Measurements from ENCODE around the gene CLINT1.

The CLINT1 gene

DNA sequence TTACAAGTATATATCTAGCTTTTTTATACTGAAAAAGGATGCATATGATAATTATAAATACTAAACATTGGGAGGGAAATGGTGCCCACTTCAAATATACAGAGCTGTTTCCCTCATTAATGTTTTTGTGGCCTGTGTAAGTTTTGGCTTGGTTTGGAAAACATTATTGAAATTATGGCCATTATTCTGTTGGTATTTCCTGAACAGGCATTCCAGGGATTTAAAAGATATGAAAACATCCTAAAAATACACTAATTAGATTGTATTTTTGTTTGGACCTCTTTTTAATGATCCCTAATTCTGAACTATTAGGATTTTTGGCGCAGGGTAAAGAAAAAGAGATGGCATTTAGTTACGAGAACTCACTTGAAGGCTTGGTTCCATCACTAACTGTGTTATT is 50.9 kb downstream of the CLINT1 start:
- no peaks in the 10 kb centered on the region for H3K27me3 ChIP-seq (ENCODE audit: control insufficient read depth in 5 of 5, insufficient read depth in 4 of 5, low read length in 5 of 5)
- H3K27ac ChIP-seq (ENCODE audit: low read depth, low read length): no peak overlapping the region
- H3K9me3 ChIP-seq (ENCODE audit: control insufficient read depth in 5 of 5, low read length in 5 of 5): no peaks in the 10 kb centered on the region
- peaks cover 0 to 15% (median 0%) of the 10 kb centered on the region in 5 donors for H3K4me1 ChIP-seq (ENCODE audit: control insufficient read depth in 5 of 5, insufficient read depth in 5 of 5, low read length in 5 of 5)
- no peak overlapping the region for H3K4me3 ChIP-seq (ENCODE audit: low read depth in 1 of 5, low read length in 5 of 5)
- H3K36me3 ChIP-seq (ENCODE audit: control insufficient read depth in 5 of 5, insufficient read depth in 5 of 5, low read length in 5 of 5): peaks cover 24 to 69% (median 48%) of the 10 kb centered on the region in 5 donors
- H3K9ac ChIP-seq (ENCODE audit: low read length in 5 of 5): no peak overlapping the region

DNA sequence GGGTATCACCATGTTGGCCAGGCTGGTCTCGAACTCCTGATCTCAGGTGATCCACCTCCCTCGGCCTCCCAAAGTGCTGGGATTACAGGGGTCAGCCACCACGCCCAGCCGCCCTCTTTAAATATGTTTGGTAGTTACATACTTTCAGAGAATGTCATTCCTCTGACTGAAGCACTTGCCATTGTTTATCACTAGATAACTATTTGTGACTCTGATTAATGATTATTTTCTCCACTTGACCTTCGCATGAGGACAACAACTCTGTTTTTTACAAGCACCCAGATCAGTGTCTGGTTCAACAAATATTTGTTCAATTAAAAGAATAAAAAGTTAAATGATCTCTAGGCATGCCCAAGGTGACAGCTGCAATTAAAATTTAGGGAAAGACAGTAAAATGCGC is 56.2 kb downstream of the CLINT1 start:
- Histone ChIP-seq H3K4me3 (ENCODE audit: low read depth in 1 of 5, low read length in 5 of 5) (no peak overlapping the region), H3K36me3 (ENCODE audit: control insufficient read depth in 5 of 5, insufficient read depth in 5 of 5, low read length in 5 of 5) (peaks cover 15 to 37% (median 30%) of the 10 kb centered on the region in 5 donors), H3K27ac (ENCODE audit: low read depth, low read length) (no peak overlapping the region), H3K4me1 (ENCODE audit: control insufficient read depth in 5 of 5, insufficient read depth in 5 of 5, low read length in 5 of 5) (peaks cover 0 to 6% (median 0%) of the 10 kb centered on the region in 5 donors), H3K9me3 (ENCODE audit: control insufficient read depth in 5 of 5, low read length in 5 of 5) (no peaks in the 10 kb centered on the region), H3K9ac (ENCODE audit: low read length in 5 of 5) (no peak overlapping the region), H3K27me3 (ENCODE audit: control insufficient read depth in 5 of 5, insufficient read depth in 4 of 5, low read length in 5 of 5) (no peaks in the 10 kb centered on the region)

DNA sequence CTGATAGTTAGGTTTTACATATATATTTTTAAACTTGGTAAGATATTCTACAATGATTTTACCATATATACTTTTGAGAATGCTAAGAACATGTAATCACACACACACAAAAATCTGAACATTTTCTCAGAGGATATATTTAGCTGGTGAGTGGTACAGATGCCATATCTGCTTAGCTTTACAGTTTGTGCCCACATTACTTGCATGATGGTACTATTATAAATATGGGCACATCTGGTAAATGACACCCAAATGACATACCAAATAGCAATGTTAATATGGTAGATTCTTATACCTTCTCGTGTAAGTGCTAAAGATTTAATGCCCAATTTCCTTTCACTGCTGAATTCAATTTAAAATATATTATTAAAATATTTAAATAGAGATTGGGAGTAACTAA is 58.8 kb downstream of the CLINT1 start:
- Histone ChIP-seq H3K27me3 (ENCODE audit: control insufficient read depth in 5 of 5, insufficient read depth in 4 of 5, low read length in 5 of 5) (no peaks in the 10 kb centered on the region), H3K9me3 (ENCODE audit: control insufficient read depth in 5 of 5, low read length in 5 of 5) (no peaks in the 10 kb centered on the region), H3K36me3 (ENCODE audit: control insufficient read depth in 5 of 5, insufficient read depth in 5 of 5, low read length in 5 of 5) (peaks cover 10 to 31% (median 19%) of the 10 kb centered on the region in 5 donors), H3K4me1 (ENCODE audit: control insufficient read depth in 5 of 5, insufficient read depth in 5 of 5, low read length in 5 of 5) (peaks cover 0 to 6% (median 0%) of the 10 kb centered on the region in 5 donors), H3K4me3 (ENCODE audit: low read depth in 1 of 5, low read length in 5 of 5) (no peak overlapping the region), H3K9ac (ENCODE audit: low read length in 5 of 5) (no peak overlapping the region), H3K27ac (ENCODE audit: low read depth, low read length) (no peak overlapping the region)

DNA sequence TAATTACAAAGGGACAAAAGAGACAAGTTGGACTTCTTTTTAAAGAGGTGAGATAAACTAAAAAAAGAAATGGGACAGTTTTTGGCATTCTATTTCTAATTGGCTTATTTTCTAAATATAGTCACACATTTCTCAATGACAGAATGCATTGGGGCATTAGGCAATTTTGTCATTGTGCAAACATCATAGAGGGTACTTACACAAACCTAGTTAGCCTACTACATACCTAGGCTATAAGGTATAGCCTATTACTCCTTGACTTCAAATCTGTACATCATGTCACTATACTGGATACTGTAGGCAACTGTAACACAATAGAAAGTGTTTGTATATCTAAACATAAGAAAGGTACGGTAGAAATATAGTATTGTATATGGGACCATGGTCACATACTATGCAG is 59.4 kb downstream of the CLINT1 start:
- no peak overlapping the region for H3K27ac ChIP-seq (ENCODE audit: low read depth, low read length)
- H3K36me3 ChIP-seq (ENCODE audit: control insufficient read depth in 5 of 5, insufficient read depth in 5 of 5, low read length in 5 of 5): peaks cover 6 to 29% (median 15%) of the 10 kb centered on the region in 5 donors
- H3K4me3 ChIP-seq (ENCODE audit: low read depth in 1 of 5, low read length in 5 of 5): no peak overlapping the region
- H3K27me3 ChIP-seq (ENCODE audit: control insufficient read depth in 5 of 5, insufficient read depth in 4 of 5, low read length in 5 of 5): no peaks in the 10 kb centered on the region
- peaks cover 0 to 6% (median 0%) of the 10 kb centered on the region in 5 donors for H3K4me1 ChIP-seq (ENCODE audit: control insufficient read depth in 5 of 5, insufficient read depth in 5 of 5, low read length in 5 of 5)
- H3K9ac ChIP-seq (ENCODE audit: low read length in 5 of 5): no peak overlapping the region
- H3K9me3 ChIP-seq (ENCODE audit: control insufficient read depth in 5 of 5, low read length in 5 of 5): no peaks in the 10 kb centered on the region

DNA sequence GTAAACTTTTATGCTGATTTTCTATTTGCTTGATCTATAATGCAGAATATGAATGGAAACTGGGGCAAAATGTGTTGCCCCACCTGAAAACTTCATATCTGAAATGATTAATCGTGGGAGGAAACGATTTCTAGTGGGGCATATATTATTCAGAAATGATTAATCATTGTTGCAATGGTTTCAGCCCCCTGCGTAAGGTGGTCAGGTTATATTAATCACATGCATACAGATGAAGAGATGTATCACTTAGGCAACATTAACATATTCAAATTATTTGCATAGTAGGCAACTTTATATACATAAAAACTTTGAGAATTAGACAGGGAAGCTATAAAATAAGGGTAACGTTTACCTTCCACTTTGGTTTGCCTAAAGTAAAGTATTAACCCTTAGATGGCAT is 65.6 kb downstream of the CLINT1 start:
- no peaks in the 10 kb centered on the region for H3K4me1 ChIP-seq (ENCODE audit: control insufficient read depth in 5 of 5, insufficient read depth in 5 of 5, low read length in 5 of 5)
- H3K27ac ChIP-seq (ENCODE audit: low read depth, low read length): no peak overlapping the region
- H3K9ac ChIP-seq (ENCODE audit: low read length in 5 of 5): no peak overlapping the region
- peaks cover 13 to 43% (median 24%) of the 10 kb centered on the region in 5 donors for H3K36me3 ChIP-seq (ENCODE audit: control insufficient read depth in 5 of 5, insufficient read depth in 5 of 5, low read length in 5 of 5)
- no peaks in the 10 kb centered on the region for H3K27me3 ChIP-seq (ENCODE audit: control insufficient read depth in 5 of 5, insufficient read depth in 4 of 5, low read length in 5 of 5)
- no peaks in the 10 kb centered on the region for H3K9me3 ChIP-seq (ENCODE audit: control insufficient read depth in 5 of 5, low read length in 5 of 5)
- H3K4me3 ChIP-seq (ENCODE audit: low read depth in 1 of 5, low read length in 5 of 5): no peak overlapping the region

DNA sequence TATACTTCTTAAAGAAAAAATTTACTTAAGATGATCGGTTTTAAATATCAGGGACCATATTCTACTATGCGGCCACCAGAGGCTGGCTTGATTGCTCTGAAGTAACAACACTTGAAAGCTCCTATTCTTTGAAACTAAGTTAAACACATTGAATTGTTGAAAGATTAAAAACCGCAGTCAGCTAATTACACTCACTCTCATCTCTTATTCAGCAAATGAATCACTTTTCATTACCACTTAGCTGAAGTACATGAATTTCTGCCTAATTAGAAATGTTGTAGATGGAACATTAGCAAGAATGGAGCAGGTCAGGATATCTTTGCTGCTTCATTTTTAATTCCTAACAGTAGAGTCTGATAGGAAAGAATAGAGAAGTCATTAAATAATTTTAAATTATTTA is 73.1 kb downstream of the CLINT1 start:
- H3K9me3 ChIP-seq (ENCODE audit: control insufficient read depth in 5 of 5, low read length in 5 of 5): no peaks in the 10 kb centered on the region
- H3K36me3 ChIP-seq (ENCODE audit: control insufficient read depth in 5 of 5, insufficient read depth in 5 of 5, low read length in 5 of 5): peaks cover 18 to 42% (median 28%) of the 10 kb centered on the region in 5 donors
- H3K4me1 ChIP-seq (ENCODE audit: control insufficient read depth in 5 of 5, insufficient read depth in 5 of 5, low read length in 5 of 5): no peaks in the 10 kb centered on the region
- no peak overlapping the region for H3K9ac ChIP-seq (ENCODE audit: low read length in 5 of 5)
- H3K27me3 ChIP-seq (ENCODE audit: control insufficient read depth in 5 of 5, insufficient read depth in 4 of 5, low read length in 5 of 5): no peaks in the 10 kb centered on the region
- H3K4me3 ChIP-seq (ENCODE audit: low read depth in 1 of 5, low read length in 5 of 5): no peak overlapping the region
- H3K27ac ChIP-seq (ENCODE audit: low read depth, low read length): no peak overlapping the region

DNA sequence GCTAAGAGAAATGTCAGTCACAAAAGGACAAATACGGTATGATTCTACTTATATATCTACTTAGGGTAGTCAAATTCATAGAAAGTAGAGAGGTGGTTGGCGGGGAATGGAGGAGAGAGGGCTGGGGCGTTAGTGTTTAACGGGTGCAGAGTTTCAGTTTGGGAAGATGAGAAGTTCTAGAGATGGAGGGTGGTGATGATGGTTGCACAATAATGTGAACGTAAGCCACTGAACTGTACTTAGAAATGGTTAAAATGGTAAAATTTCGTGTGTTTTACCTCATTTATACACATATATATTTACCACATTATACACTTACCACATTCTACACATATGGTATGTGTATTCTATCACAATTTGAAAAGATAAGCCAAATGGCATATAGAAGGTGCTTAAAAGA is 79.7 kb downstream of the CLINT1 start:
- H3K27me3 ChIP-seq (ENCODE audit: control insufficient read depth in 5 of 5, insufficient read depth in 4 of 5, low read length in 5 of 5): no peaks in the 10 kb centered on the region
- H3K27ac ChIP-seq (ENCODE audit: low read depth, low read length): no peak overlapping the region
- H3K9me3 ChIP-seq (ENCODE audit: control insufficient read depth in 5 of 5, low read length in 5 of 5): no peaks in the 10 kb centered on the region
- H3K36me3 ChIP-seq (ENCODE audit: control insufficient read depth in 5 of 5, insufficient read depth in 5 of 5, low read length in 5 of 5): peaks cover 0 to 5% (median 1%) of the 10 kb centered on the region in 5 donors
- H3K9ac ChIP-seq (ENCODE audit: low read length in 5 of 5): no peak overlapping the region
- H3K4me3 ChIP-seq (ENCODE audit: low read depth in 1 of 5, low read length in 5 of 5): no peak overlapping the region
- no peaks in the 10 kb centered on the region for H3K4me1 ChIP-seq (ENCODE audit: control insufficient read depth in 5 of 5, insufficient read depth in 5 of 5, low read length in 5 of 5)

DNA sequence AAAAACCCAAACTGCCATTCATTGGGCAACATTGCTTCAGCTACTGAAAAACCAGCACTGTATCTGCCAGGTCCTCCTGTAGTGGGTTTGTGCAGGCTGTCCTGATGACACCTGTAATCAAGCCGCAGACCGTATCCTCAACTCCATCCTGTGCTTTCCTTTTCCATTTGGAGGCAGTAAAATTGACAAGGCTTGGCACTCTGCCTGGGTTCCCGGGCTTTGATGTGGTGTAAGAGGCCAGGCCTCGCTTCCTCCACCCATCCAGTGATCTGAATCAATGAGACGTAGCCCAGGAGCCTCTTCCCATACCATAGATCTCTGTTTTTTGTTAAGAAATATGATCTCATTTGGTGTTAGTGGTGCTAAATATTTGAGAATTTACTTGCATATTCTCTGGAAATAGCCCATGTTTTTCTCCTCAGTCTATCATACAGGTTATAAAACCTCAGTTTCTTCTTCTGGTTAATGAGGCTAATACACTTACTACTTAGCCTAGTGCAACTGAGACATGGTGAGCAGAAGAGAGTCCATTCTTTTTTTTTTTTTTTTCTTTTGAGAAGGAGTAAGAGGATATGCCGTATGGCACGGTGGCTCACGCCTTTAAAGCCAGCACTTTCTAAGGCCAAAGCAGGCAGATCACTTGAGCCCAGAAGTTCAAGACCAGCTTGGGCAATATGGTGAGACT is 80.7 kb downstream of the CLINT1 start:
- no peak overlapping the region for H3K27ac ChIP-seq (ENCODE audit: low read depth, low read length)
- peaks cover 0 to 4% (median 0%) of the 10 kb centered on the region in 5 donors for H3K36me3 ChIP-seq (ENCODE audit: control insufficient read depth in 5 of 5, insufficient read depth in 5 of 5, low read length in 5 of 5)
- H3K27me3 ChIP-seq (ENCODE audit: control insufficient read depth in 5 of 5, insufficient read depth in 4 of 5, low read length in 5 of 5): no peaks in the 10 kb centered on the region
- no peaks in the 10 kb centered on the region for H3K9me3 ChIP-seq (ENCODE audit: control insufficient read depth in 5 of 5, low read length in 5 of 5)
- no peaks in the 10 kb centered on the region for H3K4me1 ChIP-seq (ENCODE audit: control insufficient read depth in 5 of 5, insufficient read depth in 5 of 5, low read length in 5 of 5)
- H3K9ac ChIP-seq (ENCODE audit: low read length in 5 of 5): no peak overlapping the region
- no peak overlapping the region for H3K4me3 ChIP-seq (ENCODE audit: low read depth in 1 of 5, low read length in 5 of 5)

DNA sequence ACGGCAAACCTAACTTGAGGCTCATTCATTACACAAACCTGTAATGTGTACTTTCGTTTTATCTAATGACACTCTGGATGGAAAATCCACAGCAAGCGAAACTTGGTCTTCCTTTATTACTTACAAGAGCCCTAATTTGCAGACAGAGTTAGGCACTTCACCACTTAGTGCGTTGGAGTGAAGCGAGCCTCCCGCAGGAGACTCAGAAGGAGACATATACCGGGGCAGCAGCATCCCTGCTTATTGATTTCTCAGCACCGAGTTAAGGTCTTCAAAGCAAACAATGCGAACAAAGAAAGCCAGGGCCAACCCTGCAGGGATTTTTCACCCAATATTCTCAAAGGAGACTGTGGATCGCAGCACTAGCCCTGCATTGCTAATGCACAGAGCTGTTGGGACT is 86.8 kb downstream of the CLINT1 start:
- Histone ChIP-seq H3K9me3 (ENCODE audit: control insufficient read depth in 5 of 5, low read length in 5 of 5) (peaks cover 0 to 6% (median 0%) of the 10 kb centered on the region in 5 donors), H3K27ac (ENCODE audit: low read depth, low read length) (no peak overlapping the region), H3K4me1 (ENCODE audit: control insufficient read depth in 5 of 5, insufficient read depth in 5 of 5, low read length in 5 of 5) (peaks cover 0 to 10% (median 9%) of the 10 kb centered on the region in 5 donors), H3K27me3 (ENCODE audit: control insufficient read depth in 5 of 5, insufficient read depth in 4 of 5, low read length in 5 of 5) (no peaks in the 10 kb centered on the region), H3K4me3 (ENCODE audit: low read depth in 1 of 5, low read length in 5 of 5) (no peak overlapping the region), H3K9ac (ENCODE audit: low read length in 5 of 5) (no peak overlapping the region), H3K36me3 (ENCODE audit: control insufficient read depth in 5 of 5, insufficient read depth in 5 of 5, low read length in 5 of 5) (no peaks in the 10 kb centered on the region)

DNA sequence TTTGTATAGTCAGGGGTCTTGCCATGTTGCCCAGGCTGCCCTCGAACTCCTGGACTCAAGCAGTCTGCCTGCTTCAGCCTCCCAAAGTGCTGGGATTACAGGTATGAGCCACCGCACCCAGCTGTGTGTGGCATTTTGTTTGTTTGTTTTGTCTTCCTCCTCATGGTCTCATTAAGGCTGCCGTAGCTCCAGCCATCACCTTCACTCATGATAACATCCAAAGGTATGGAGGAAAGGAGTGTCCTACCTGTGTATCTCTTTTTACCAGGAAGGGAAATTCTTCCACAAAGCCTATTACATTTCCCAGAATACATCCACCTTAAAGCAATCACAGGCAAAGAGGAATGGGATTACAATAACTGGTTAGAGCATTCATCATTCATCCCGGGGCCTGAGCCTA is 88.3 kb downstream of the CLINT1 start:
- Histone ChIP-seq H3K27ac (ENCODE audit: low read depth, low read length) (no peak overlapping the region), H3K36me3 (ENCODE audit: control insufficient read depth in 5 of 5, insufficient read depth in 5 of 5, low read length in 5 of 5) (no peaks in the 10 kb centered on the region), H3K9ac (ENCODE audit: low read length in 5 of 5) (no peak overlapping the region), H3K4me1 (ENCODE audit: control insufficient read depth in 5 of 5, insufficient read depth in 5 of 5, low read length in 5 of 5) (peaks cover 0 to 13% (median 9%) of the 10 kb centered on the region in 5 donors), H3K4me3 (ENCODE audit: low read depth in 1 of 5, low read length in 5 of 5) (no peak overlapping the region), H3K27me3 (ENCODE audit: control insufficient read depth in 5 of 5, insufficient read depth in 4 of 5, low read length in 5 of 5) (no peaks in the 10 kb centered on the region), H3K9me3 (ENCODE audit: control insufficient read depth in 5 of 5, low read length in 5 of 5) (peaks cover 0 to 6% (median 0%) of the 10 kb centered on the region in 5 donors)

Data from subcutaneous abdominal adipose tissue (tissue), 5 donors.